HG03520 (cell line): Measurements from ENCODE around the gene TRA2A.
"Not testable (repeated sequence)": the region's sequence is repeated elsewhere in the genome, so short reads cannot be mapped to it uniquely, and the experiment has no call there.

Experiments
- ATAC-seq: cut with Tn5 transposase; IDR thresholded peaks from one replicate; pipeline ENCODE4 v1.9.1; 2021; ENCODE audit warnings: mild to moderate bottlenecking, moderate library complexity; ENCODE audit not compliant: unreplicated experiment

Gene TRA2A

GRCh38 chr7:23513746-23514145 lies 18.0 kb downstream of the TRA2A start:
- not testable (repeated sequence) for ATAC-seq

DNA sequence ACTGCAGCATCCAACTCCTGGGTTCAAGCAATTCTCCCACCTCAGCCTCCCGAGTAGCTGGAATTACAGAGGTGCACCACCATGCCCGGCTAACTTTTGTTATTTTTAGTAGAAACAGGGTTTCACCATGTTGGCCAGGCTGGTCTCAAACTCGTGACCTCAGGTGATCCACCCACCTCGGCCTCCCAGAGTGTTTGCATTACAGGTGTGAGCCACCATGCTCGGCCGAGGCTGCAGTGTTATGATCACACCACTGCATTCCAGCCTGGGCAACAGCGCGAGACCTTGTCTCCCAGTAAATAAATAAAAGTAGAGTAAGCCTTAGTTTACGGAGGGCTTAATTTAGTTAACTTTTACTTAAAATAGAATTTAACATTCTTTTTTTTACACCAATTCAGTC lies 37.8 kb downstream of the TRA2A start:
- ATAC-seq = no peak

DNA sequence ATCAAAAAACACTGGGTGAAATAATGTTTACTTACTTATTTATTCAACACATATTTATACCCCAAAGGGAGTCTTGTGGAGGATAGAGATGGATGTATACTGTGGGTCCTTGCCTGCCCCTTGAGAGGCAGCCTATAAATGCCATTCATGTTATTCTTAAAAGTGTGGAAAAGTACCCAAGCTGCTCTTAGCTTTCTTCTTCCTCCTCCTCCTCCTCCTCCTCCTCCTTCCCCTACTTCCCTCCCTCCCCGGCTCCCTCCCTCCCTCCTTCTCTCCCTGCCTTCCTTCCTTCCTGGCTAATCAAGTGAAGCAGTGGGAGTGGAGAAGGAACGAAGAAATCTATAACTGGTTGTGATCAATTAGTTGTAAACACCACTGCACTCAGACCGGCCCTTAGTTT lies 40.3 kb downstream of the TRA2A start:
- no peak for ATAC-seq

DNA sequence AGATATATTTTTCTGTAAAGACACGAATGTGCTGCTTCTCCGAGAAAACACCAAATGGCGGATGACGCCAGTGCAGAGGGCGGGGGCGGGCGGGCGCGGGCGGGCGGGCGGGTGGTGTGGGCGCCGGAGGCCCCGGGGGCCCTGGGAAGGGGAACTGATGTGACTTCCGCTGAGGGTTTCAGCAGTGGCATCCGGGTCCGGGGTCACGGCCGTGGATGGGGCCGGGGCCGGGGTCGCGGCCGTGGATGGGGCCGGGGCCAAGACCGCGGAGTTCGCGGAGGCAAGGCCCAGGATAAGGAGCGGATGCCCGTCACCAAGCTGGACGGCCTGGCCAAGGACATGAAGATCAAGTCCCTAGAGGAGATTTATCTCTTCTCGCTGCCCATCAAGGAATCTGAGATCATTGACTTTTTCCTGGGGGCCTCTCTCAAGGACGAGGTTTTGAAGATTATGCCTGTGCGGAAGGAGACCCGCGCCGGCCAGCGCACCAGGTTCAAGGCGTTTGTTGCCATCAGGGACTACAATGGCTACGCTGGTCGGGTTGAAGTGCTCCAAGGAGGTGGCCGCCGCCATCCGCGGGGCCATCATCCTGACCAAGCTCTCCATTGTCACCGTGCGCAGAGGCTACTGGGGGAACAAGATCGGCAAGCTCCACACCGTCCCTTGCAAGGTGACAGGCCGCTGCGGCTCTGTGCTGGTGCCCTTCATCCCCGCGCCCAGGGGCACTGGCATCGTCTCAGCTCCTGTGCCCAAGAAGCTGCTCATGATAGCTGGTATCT lies 41.2 kb downstream of the TRA2A start:
- peak; percentile 72 for ATAC-seq

DNA sequence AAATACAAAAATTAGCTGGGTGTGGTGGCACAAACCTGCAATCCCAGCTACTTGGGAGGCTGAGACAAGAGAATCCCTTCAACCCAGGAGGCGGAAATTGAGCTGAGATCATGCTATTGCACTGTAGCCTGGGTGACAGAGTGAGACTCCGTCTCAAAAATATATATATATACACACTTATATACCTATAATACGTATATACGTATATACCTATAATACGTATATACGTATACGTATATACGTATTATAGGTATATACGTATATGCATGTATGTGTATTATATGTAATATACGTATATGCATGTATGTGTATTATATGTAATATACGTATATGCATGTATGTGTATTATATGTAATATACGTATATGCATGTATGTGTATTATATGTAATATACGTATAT lies 43.1 kb downstream of the TRA2A start:
- not testable (repeated sequence) for ATAC-seq

DNA sequence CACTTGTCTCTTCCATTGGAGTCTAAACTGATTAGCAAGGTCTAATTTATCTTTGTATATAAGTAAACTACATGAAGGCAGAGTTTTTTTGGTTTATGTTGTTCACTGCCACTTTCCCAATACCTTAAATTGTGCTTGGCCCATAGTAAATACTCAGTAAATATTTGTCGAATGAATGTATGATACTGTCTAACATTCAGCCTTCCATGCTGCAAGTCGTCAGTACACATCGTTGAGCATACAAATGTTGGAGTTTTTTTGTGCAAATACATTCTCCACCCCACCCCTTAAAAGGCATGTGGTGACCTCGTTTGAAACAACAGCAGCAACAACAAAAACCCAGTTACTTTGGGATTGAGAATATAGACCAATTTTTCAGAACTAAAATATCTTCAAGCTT lies 44.1 kb downstream of the TRA2A start:
- no peak for ATAC-seq

GRCh38 chr7:23486002-23486773 lies 45.6 kb downstream of the TRA2A start:
- no peak for ATAC-seq

DNA sequence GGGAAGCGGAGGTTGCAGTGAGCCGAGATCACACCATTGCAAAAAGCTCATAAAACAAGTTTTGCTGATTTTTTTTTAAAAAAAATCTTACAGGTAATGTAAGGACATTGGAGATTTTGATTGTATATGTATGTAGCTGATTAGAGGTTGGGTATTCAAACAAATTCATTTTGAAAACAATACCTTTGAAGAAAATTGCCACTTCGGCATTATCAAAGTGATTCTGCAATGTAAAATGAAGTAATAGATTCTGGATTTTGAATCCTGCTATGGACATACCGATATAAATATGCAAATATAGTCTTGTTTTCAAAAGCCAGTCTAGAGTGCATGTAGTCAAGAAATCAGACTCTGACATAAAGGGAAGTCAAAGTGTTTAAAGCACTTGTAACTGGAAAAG lies 49.1 kb downstream of the TRA2A start:
- ATAC-seq = no peak

- no peak for ATAC-seq
Measured at GRCh38 chr7:23477962-23478866, 53.6 kb downstream of the TRA2A start.

DNA sequence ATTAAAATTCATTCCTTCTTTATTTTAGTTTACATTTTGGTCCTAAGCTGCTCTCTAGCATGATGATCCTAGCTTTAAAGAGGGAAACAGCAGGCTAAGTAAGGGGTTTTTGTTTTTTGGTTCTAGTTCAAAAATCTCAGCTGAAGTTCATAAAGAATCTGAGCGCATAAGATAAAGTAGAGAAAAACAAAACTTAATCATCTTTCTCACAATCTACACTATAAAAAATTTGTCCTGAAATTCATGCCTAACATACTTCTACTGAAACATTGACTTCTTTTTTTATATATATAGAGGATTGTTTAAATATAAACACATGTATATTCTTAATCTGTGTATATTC lies 54.7 kb downstream of the TRA2A start:
- ATAC-seq = no peak

DNA sequence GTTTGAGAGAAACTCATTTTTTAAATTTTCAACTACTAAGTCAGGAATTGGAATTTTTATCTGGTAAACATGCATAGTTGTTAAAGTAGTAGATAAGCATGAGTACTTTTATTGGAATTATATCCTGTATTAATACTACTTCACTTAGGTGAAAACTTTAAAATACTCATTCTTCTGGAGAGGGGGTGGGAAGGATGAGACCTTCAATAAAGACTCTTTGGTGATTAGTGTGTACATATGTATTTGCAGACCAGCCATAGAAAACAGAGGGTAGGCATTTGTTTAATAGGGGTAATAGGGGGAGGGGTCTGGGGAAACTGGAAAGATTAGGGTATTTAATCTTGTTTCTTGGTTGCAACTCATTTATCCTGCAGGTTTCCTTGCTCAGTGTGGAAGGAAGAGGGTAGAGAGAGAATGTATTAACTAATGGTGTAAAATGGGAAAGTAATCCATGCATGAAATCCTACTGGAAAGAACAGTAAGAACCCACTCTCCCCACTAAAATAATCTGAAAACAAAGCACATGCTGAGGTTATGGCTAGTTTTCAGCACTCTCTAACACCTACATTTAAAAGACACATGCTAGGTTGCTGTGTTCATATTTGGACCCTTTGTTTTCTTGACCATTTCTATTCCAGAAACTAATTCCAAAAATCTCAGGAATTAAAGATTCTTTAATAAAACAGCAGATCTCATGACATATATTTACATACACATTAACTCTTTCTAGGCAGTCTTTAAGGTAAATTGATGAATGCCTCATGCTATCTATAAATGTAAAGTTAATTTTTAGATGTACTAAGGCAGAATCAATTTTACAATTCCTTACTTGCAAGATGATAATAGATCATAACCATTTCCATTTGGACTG lies 55.3 kb downstream of the TRA2A start:
- ATAC-seq = no peak

GRCh38 chr7:23475576-23475839 lies 56.3 kb downstream of the TRA2A start:
- ATAC-seq = no peak

GRCh38 chr7:23474829-23475575 lies 56.8 kb downstream of the TRA2A start:
- no peak for ATAC-seq

- peak; percentile 62 for ATAC-seq
Measured at GRCh38 chr7:23474094-23474828, 57.5 kb downstream of the TRA2A start.

- peak; percentile 9 for ATAC-seq
Measured at GRCh38 chr7:23473844-23474093, 58.0 kb downstream of the TRA2A start.

- ATAC-seq = no peak
Measured at GRCh38 chr7:23472956-23473843, 58.6 kb downstream of the TRA2A start.

DNA sequence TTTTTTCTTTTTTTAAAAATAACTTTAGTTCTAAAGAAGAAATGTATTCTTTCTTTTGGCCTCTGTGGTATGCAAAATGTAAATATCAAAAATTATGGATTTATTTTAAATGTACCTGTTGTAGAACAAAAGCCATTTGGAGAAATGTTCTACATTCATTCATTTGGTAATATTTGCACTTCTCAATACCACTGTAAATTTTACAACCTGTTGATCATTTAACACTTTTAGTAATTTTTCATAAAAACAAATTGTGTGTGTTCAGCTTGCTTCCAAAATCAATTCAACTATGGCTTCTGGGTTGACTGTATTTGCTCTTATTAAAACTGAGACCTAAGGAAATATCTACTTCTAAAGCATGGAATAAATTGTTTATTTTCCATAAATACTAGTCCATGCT lies 59.2 kb downstream of the TRA2A start:
- no peak for ATAC-seq

GRCh38 chr7:23472046-23472445 lies 59.7 kb downstream of the TRA2A start:
- ATAC-seq = no peak
